ENCODE measurements around the gene SLC24A4. TPM values are rescaled to one million over a fixed set of nuclear protein-coding genes. Genes with fewer than 3 reads are reported as not detected.

SLC24A4 gene
- total RNA-seq, 1 donor from 2014 or later, result 1.5 TPM

- TF ChIP-seq POLR2AphosphoS5 (IDR thresholded peaks at IDR 0.05; ENCODE audit: insufficient read depth in 1 of 2, low read depth in 1 of 2) (no peak), CTCF (IDR thresholded peaks at IDR 0.05) (no peak), POLR2A (IDR thresholded peaks at IDR 0.05) (no peak)
- no peaks in the 10 kb centered on the region for H3K9me3 ChIP-seq
- H3K27me3 ChIP-seq, result no peaks in the 10 kb centered on the region
- H3K4me1 ChIP-seq, result peaks cover 36% of the 10 kb centered on the region
- peak overlapping the region; percentile 20 for H3K27ac ChIP-seq
- H3K4me3 ChIP-seq, result no peak overlapping the region
- no peaks in the 10 kb centered on the region for H3K36me3 ChIP-seq
- DNase-seq (ENCODE audit: extremely low spot score in 2 of 2), result no peak
- intact Hi-C loops (cut with DNase I), result no loop called here
Observed at GRCh38 chr14:92544051-92544720, 221.2 kb downstream of the SLC24A4 start.

- no peaks in the 10 kb centered on the region for H3K36me3 ChIP-seq
- H3K4me1 ChIP-seq, result peaks cover 25% of the 10 kb centered on the region
- TF ChIP-seq POLR2AphosphoS5 (IDR thresholded peaks at IDR 0.05; ENCODE audit: insufficient read depth in 1 of 2, low read depth in 1 of 2) (no peak), CTCF (IDR thresholded peaks at IDR 0.05) (no peak), POLR2A (IDR thresholded peaks at IDR 0.05) (no peak)
- intact Hi-C loops (cut with DNase I), result no loop called here
- H3K9me3 ChIP-seq, result no peaks in the 10 kb centered on the region
- H3K27me3 ChIP-seq, result no peaks in the 10 kb centered on the region
- no peak overlapping the region for H3K27ac ChIP-seq
- H3K4me3 ChIP-seq, result no peak overlapping the region
- no peak for DNase-seq (ENCODE audit: extremely low spot score in 2 of 2)
Observed at GRCh38 chr14:92546347-92547053, 223.5 kb downstream of the SLC24A4 start.

GRCh38 chr14:92549105-92549858 is 226.3 kb downstream of the SLC24A4 start:
- no peak overlapping the region for H3K4me3 ChIP-seq
- H3K4me1 ChIP-seq, result peaks cover 45% of the 10 kb centered on the region
- intact Hi-C loops (cut with DNase I), result no loop called here
- no peaks in the 10 kb centered on the region for H3K9me3 ChIP-seq
- no peak for TF ChIP-seq POLR2AphosphoS5 (IDR thresholded peaks at IDR 0.05; ENCODE audit: insufficient read depth in 1 of 2, low read depth in 1 of 2)
- no peak for TF ChIP-seq POLR2A (IDR thresholded peaks at IDR 0.05)
- no peak for TF ChIP-seq CTCF (IDR thresholded peaks at IDR 0.05)
- H3K27me3 ChIP-seq, result no peaks in the 10 kb centered on the region
- H3K27ac ChIP-seq, result peak overlapping the region; percentile 15
- H3K36me3 ChIP-seq, result no peaks in the 10 kb centered on the region
- no peak for DNase-seq (ENCODE audit: extremely low spot score in 2 of 2)

GRCh38 chr14:92549859-92550230 is 226.9 kb downstream of the SLC24A4 start:
- no peak overlapping the region for H3K4me3 ChIP-seq
- H3K27ac ChIP-seq, result peak overlapping the region; percentile 15
- intact Hi-C loops (cut with DNase I), result no loop called here
- TF ChIP-seq POLR2A (IDR thresholded peaks at IDR 0.05), result no peak
- no peak for TF ChIP-seq CTCF (IDR thresholded peaks at IDR 0.05)
- no peak for TF ChIP-seq POLR2AphosphoS5 (IDR thresholded peaks at IDR 0.05; ENCODE audit: insufficient read depth in 1 of 2, low read depth in 1 of 2)
- no peaks in the 10 kb centered on the region for H3K27me3 ChIP-seq
- peaks cover 41% of the 10 kb centered on the region for H3K4me1 ChIP-seq
- no peak for DNase-seq (ENCODE audit: extremely low spot score in 2 of 2)
- H3K9me3 ChIP-seq, result no peaks in the 10 kb centered on the region
- no peaks in the 10 kb centered on the region for H3K36me3 ChIP-seq

Other genes starting within 250 kb of the SLC24A4 start
- 37.8 TPM for gene ATXN3, start 216.6 kb upstream of the SLC24A4 start, total RNA-seq
- 86.9 TPM for gene NDUFB1, start 201.5 kb upstream of the SLC24A4 start, total RNA-seq
- 25.8 TPM for gene CPSF2, start 201.2 kb upstream of the SLC24A4 start, total RNA-seq
- 22.6 TPM for gene RIN3, start 190.6 kb downstream of the SLC24A4 start, total RNA-seq

All from vagina (tissue), 2 donors.